OCI-LY7 (cell line): Measurements from ENCODE around the gene FCSK.

Experiments
- CTCF ChIP-seq: fragments of 200-600 bp; sonication (generic); conservative IDR thresholded peaks from 2 replicates; pipeline ENCODE4 v1.5.1; 2014; ENCODE audit warnings: mild to moderate bottlenecking, antibody characterized with exemption, low read length, moderate library complexity, mixed read lengths
- EZH2phosphoT487 ChIP-seq: fragments of 200-600 bp; sonication (generic); IDR thresholded peaks from 2 replicates; pipeline ENCODE4 v1.6.1; 2018; ENCODE audit warnings: low read depth, borderline replicate concordance, mild to moderate bottlenecking, mixed run types, antibody characterized with exemption, low read length, moderate library complexity, mixed read lengths

GRCh38 chr16:70483426-70483825 is 29.0 kb downstream of the FCSK start:
- TF ChIP-seq CTCF (no peak), EZH2phosphoT487 (no peak)
